H9 (cell line): ENCODE data around the gene DYRK4. TPM values are rescaled to one million over a fixed set of nuclear protein-coding genes. Genes with fewer than 3 reads are reported as not detected.

ENCODE experiments used
- DNase-seq: peaks from one replicate; pipeline ENCODE4 v3.0.0-alpha.2; 2017
- H2AFZ ChIP-seq: one replicate; pipeline ENCODE4 v1.6.1; 2013; ENCODE audit warnings: mild to moderate bottlenecking, low read length, control low read depth, moderate library complexity
- H2AK5ac ChIP-seq: 2 replicates; pipeline ENCODE4 v1.6.1; 2013; ENCODE audit warnings: low read length, control low read depth, mixed read lengths; ENCODE audit not compliant: insufficient read length
- H2BK120ac ChIP-seq: one replicate; pipeline ENCODE4 v1.6.1; 2013; ENCODE audit warnings: low read depth, mild to moderate bottlenecking, low read length, control low read depth, inconsistent platforms; ENCODE audit not compliant: poor library complexity, severe bottlenecking
- H2BK12ac ChIP-seq: 2 replicates; pipeline ENCODE4 v1.6.1; 2013; ENCODE audit warnings: low read length, control low read depth, mixed read lengths, low read depth; ENCODE audit not compliant: insufficient read length
- H2BK15ac ChIP-seq: 2 replicates; pipeline ENCODE4 v1.6.1; 2013; ENCODE audit warnings: low read depth, low read length, control low read depth
- H2BK20ac ChIP-seq: one replicate; pipeline ENCODE4 v1.6.1; 2013; ENCODE audit warnings: low read depth, mild to moderate bottlenecking, low read length, control low read depth, inconsistent platforms; ENCODE audit not compliant: poor library complexity, severe bottlenecking
- H2BK5ac ChIP-seq: 2 replicates; pipeline ENCODE4 v1.6.1; 2013; ENCODE audit warnings: low read length, control low read depth, mixed read lengths; ENCODE audit not compliant: insufficient read length
- H3K14ac ChIP-seq: 2 replicates; pipeline ENCODE4 v1.6.1; 2013; ENCODE audit warnings: low read length, control low read depth; ENCODE audit not compliant: insufficient read depth
- H3K18ac ChIP-seq: 2 replicates; pipeline ENCODE4 v1.6.1; 2013; ENCODE audit warnings: low read depth, mild to moderate bottlenecking, mixed read lengths, low read length, control low read depth; ENCODE audit not compliant: insufficient read length
- H3K23ac ChIP-seq: 2 replicates; pipeline ENCODE4 v1.6.1; 2013; ENCODE audit warnings: low read length, control low read depth, mixed read lengths, low read depth; ENCODE audit not compliant: insufficient read length
- H3K23me2 ChIP-seq: 2 replicates; pipeline ENCODE4 v1.6.1; 2013; ENCODE audit warnings: low read depth, mild to moderate bottlenecking, mixed read lengths, low read length, control low read depth; ENCODE audit not compliant: insufficient read length, poor library complexity, severe bottlenecking
- H3K27ac ChIP-seq: 2 replicates; pipeline ENCODE4 v1.5.1; 2013; ENCODE audit warnings: low read length, control low read depth, mixed read lengths, low read depth; ENCODE audit not compliant: insufficient read length
- H3K27me3 ChIP-seq: 2 replicates; pipeline ENCODE4 v1.6.1; 2013; ENCODE audit warnings: low read length, control low read depth, inconsistent platforms; ENCODE audit not compliant: insufficient read depth
- H3K4ac ChIP-seq: 2 replicates; pipeline ENCODE4 v1.6.1; 2013; ENCODE audit warnings: low read depth, mild to moderate bottlenecking, control low read depth, inconsistent platforms, low read length, moderate library complexity
- H3K4me1 ChIP-seq: 2 replicates; pipeline ENCODE4 v1.6.1; 2013; ENCODE audit warnings: low read length, control low read depth, inconsistent platforms; ENCODE audit not compliant: insufficient read depth
- H3K4me2 ChIP-seq: 2 replicates; pipeline ENCODE4 v1.6.1; 2013; ENCODE audit warnings: low read length, control low read depth, mixed read lengths; ENCODE audit not compliant: insufficient read length, insufficient read depth
- H3K56ac ChIP-seq: 2 replicates; pipeline ENCODE4 v1.6.1; 2013; ENCODE audit warnings: low read depth, mild to moderate bottlenecking, mixed read lengths, low read length, control low read depth; ENCODE audit not compliant: insufficient read length
- H3K79me1 ChIP-seq: 2 replicates; pipeline ENCODE4 v1.6.1; 2013; ENCODE audit warnings: low read depth, mild to moderate bottlenecking, moderate library complexity, low read length, control low read depth, inconsistent platforms; ENCODE audit not compliant: insufficient read depth, poor library complexity, severe bottlenecking
- H3K79me2 ChIP-seq: 2 replicates; pipeline ENCODE4 v1.6.1; 2013; ENCODE audit warnings: low read length, control low read depth, inconsistent platforms; ENCODE audit not compliant: insufficient read depth
- H3K9ac ChIP-seq: 2 replicates; pipeline ENCODE4 v1.6.1; 2013; ENCODE audit warnings: low read length, control low read depth, mixed read lengths; ENCODE audit not compliant: insufficient read length; ENCODE audit errors: extremely low read depth
- H3K9me3 ChIP-seq: one replicate; pipeline ENCODE4 v1.6.1; 2013; ENCODE audit warnings: low read depth, low read length, inconsistent platforms; ENCODE audit not compliant: control insufficient read depth
- H3T11ph ChIP-seq: one replicate; pipeline ENCODE4 v1.6.1; 2013; ENCODE audit warnings: mild to moderate bottlenecking, low read length, control low read depth, inconsistent platforms
- H4K20me1 ChIP-seq: one replicate; pipeline ENCODE4 v1.6.1; 2013; ENCODE audit not compliant: control insufficient read depth, insufficient read length, insufficient read depth
- H4K5ac ChIP-seq: 2 replicates; pipeline ENCODE4 v1.6.1; 2013; ENCODE audit warnings: low read depth, mild to moderate bottlenecking, mixed read lengths, low read length, control low read depth; ENCODE audit not compliant: insufficient read length
- H4K8ac ChIP-seq: replicated peaks from 2 replicates; pipeline ENCODE4 v1.6.1; 2013; ENCODE audit warnings: low read length, control low read depth, mixed read lengths, low read depth; ENCODE audit not compliant: insufficient read length
- H4K91ac ChIP-seq: 2 replicates; pipeline ENCODE4 v1.6.1; 2013; ENCODE audit warnings: low read depth, mild to moderate bottlenecking, moderate library complexity, mixed read lengths, low read length, control low read depth; ENCODE audit not compliant: insufficient read length
- H3K27ac Mint-ChIP-seq, 3 experiments: 2 replicates in 2 of 3; 3 replicates in 1 of 3; pipeline ENCODE4 v1.8.0; 2020 to 2021; ENCODE audit warnings: mixed read lengths in 3 of 3, mild to moderate bottlenecking in 1 of 3, moderate library complexity in 1 of 3
- H3K27me3 Mint-ChIP-seq: 2 replicates; pipeline ENCODE4 v1.8.0; 2021; ENCODE audit warnings: low read depth, mild to moderate bottlenecking, moderate library complexity, mixed read lengths
- H3K36me3 Mint-ChIP-seq, 3 experiments: 2 replicates in 2 of 3; 3 replicates in 1 of 3; pipeline ENCODE4 v1.8.0; 2020 to 2021; ENCODE audit warnings: low read depth in 3 of 3, mixed read lengths in 3 of 3; ENCODE audit not compliant: insufficient read depth in 1 of 3
- H3K4me1 Mint-ChIP-seq, 2 experiments: 2 replicates each; pipeline ENCODE4 v1.8.0; 2020; ENCODE audit warnings: mixed read lengths in 2 of 2
- H3K4me3 Mint-ChIP-seq, 2 experiments: 2 replicates in 1 of 2; 3 replicates in 1 of 2; pipeline ENCODE4 v1.8.0; 2020 to 2021; ENCODE audit warnings: mild to moderate bottlenecking in 2 of 2, mixed read lengths in 2 of 2, moderate library complexity in 1 of 2
- H3K9me3 Mint-ChIP-seq, 2 experiments: 2 replicates in 1 of 2; 3 replicates in 1 of 2; pipeline ENCODE4 v1.8.0; 2020; ENCODE audit warnings: mild to moderate bottlenecking in 2 of 2, mixed read lengths in 2 of 2, moderate library complexity in 1 of 2
- CTCF ChIP-seq: fragments of 200-600 bp; sonication (generic); conservative IDR thresholded peaks from 3 replicates; pipeline ENCODE4 v1.8.0; 2021; ENCODE audit warnings: antibody characterized with exemption, mild to moderate bottlenecking
- WGBS: extraction: QIAGEN DNeasy Blood & Tissue Kit; methylation state at CpG from one replicate; pipeline ENCODE4 v1.1.7; 2013; ENCODE audit warnings: missing lambda C conversion rate, low lambda C conversion rate, mixed read lengths; ENCODE audit not compliant: insufficient read length; ENCODE audit errors: extremely low coverage; 5-methylcytosine and 5-hydroxymethylcytosine counted together
- total RNA-seq: library from RNA; stranded (reverse); gene quantifications from 2 replicates; pipeline ENCODE4 v1.2.1, GENCODE V29; 2021

The DYRK4 gene
- total RNA-seq, 1 experiment from 2014 or later, result 15.5 TPM

- no peaks in the 10 kb centered on the region; a peak in 1 of 5 replicates for H3K9me3 Mint-ChIP-seq
- Histone ChIP-seq H4K91ac (no peak overlapping the region), H4K20me1 (no peaks in the 10 kb centered on the region), H3K23ac (no peak overlapping the region), H2AK5ac (no peak overlapping the region), H3K79me2 (no peaks in the 10 kb centered on the region), H2BK120ac (no peak overlapping the region), H4K5ac (no peak overlapping the region), H4K8ac (no peak overlapping the region), H3K9me3 (no peaks in the 10 kb centered on the region), H3K79me1 (peaks cover 2% of the 10 kb centered on the region), H2BK20ac (no peak overlapping the region), H3K23me2 (peaks cover 3% of the 10 kb centered on the region), H3K14ac (no peak overlapping the region), H3K27me3 (no peaks in the 10 kb centered on the region; the same call in 1 of the 2 replicates), H3K4me2 (no peak overlapping the region), H3K27ac (no peak overlapping the region), H2BK12ac (no peak overlapping the region), H2BK15ac (no peak overlapping the region), H3K56ac (no peak overlapping the region), H3K4me1 (no peaks in the 10 kb centered on the region), H3T11ph (no peak overlapping the region), H3K18ac (no peak overlapping the region), H2BK5ac (no peak overlapping the region), H3K9ac (no peak overlapping the region), H3K4ac (no peak overlapping the region), H2AFZ (no peak overlapping the region)
- no peak overlapping the region for H3K27ac Mint-ChIP-seq
- H3K4me3 Mint-ChIP-seq, result no peak overlapping the region
- DNase-seq, result no peak
- peaks cover 2 to 57% (median 40%) of the 10 kb centered on the region in 3 experiments; a peak in 5 of 7 replicates for H3K36me3 Mint-ChIP-seq
- peaks cover 6% of the 10 kb centered on the region for H3K27me3 Mint-ChIP-seq
- TF ChIP-seq CTCF, result no peak
- H3K4me1 Mint-ChIP-seq, result peaks cover 9% of the 10 kb centered on the region in 2 experiments
- no CpG with 5 or more reads among the region's 5 CpGs for WGBS
Observed at GRCh38 chr12:4557586-4557985, 4.4 kb upstream of the DYRK4 start.
